ENCODE data around the gene FGF14. TPM values are rescaled to one million over a fixed set of nuclear protein-coding genes. Genes with fewer than 3 reads are reported as not detected.

Gene FGF14
- 0.10 and 0.12 TPM in 2 replicates for total RNA-seq (2014; rRNA removed; shearing (Covaris generic))

DNA sequence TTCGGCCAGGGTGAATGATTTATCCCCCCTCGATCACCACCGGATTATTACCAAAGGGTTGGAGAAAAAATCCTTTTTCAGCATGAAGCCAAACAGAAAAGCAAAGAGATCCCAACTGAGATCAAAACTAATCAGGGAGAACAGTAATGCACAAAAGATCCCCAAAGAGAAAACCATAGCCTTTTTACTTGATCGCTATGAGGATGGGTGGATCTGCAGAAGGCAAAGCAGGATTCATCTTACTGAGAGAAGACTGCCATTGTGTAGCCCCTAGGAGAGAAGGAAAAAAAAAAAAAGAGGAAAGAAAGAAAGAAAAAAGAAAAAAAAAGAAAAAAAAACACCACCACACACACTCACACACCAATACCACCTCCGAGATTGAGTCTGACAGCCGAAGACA lies at the start of gene FGF14:
Gene FGF14 (minus strand): TSS at position 283 of the 400 bp plus-strand sequence.
- no peak for DNase-seq (ENCODE audit: low read depth)

DNA sequence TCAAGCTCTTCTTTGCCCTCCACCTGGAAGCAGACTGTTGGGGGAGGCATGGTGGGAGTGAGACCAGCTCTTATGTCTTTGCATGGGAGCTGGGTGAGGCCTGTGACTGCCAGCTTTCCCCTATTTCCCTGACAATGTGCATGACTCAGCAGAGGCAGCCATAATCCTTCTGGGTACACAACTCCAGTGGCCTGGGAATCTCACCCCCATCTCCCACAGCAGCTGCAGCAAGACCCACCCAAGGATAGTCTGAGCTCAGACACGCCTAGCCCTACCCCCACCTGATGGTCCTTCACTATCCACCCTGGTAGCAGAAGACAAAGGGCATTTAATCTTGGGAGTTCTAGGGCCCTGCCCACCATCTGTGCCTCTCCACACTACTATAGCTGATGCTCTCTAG lies 41.4 kb upstream of the FGF14 start:
- no peak for DNase-seq (ENCODE audit: low read depth)

DNA sequence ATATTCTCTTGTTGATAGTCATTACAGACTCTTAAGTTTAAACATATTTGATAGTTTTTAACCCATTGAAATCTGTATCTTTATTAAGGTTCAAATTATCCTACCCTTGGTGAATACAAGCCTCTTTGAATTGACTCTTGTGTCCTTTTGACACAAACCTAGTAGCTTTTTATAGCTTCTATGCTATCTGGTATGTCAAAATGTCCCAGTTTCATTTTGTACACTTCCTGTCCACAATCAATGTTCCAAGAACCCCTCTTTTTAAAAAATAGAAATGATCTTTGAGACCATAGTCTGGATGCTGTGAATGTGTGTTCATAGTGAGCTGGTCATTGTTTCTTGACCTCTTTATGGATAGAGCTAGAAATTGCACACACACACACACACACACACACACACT lies 39.2 kb upstream of the FGF14 start:
- DNase-seq (ENCODE audit: low read depth), result no peak

DNA sequence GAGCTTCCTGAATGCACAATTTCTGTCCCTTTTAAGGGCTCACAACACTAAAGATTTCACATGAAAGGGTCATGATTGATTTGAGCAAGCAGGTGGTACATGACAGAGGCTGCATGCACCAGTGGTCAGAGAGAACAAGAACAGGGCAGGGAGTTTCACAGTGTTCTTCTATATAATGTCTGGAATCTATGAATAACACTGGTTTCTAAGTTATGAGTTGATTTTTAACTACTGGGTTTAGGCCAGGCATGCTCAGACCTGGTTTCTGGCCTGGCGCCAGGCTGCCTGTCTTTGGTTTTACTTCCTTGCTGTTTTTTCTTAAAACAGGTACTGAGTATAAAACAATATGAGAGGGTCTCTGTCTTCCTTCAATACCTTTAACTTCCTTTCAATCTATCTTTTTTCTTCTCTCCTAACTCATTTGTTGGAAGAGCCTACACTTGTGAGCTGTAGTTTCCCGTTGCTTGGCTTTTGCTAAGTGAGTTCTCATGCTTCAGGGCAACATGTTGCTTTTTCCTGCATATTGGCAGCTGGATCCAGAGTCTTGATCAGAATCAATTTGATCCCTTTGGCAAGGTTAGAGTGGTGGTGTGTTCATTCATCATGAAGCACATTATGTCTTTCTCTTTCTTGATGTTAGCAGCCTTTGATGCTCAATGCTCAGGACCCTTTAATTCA lies 38.5 kb upstream of the FGF14 start:
- no peak for DNase-seq (ENCODE audit: low read depth)

DNA sequence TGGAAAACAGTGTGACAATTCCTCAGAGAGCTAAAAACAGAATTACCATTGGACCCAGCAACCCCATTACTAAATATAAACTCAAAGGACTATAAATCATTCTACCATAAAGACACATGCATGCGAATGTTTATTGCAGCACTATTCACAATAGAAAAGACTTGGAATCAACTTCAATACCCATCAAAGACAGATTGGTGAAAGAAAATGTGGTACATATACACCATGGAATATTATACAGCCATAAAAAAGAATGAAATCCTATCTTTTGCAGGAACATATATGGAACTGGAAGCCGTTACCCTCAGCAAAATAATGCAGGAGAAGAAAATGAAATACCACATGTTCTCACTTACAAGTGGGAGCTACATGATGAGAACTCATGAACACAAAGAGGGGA lies 20.8 kb upstream of the FGF14 start:
- DNase-seq (ENCODE audit: low read depth), result no peak

DNA sequence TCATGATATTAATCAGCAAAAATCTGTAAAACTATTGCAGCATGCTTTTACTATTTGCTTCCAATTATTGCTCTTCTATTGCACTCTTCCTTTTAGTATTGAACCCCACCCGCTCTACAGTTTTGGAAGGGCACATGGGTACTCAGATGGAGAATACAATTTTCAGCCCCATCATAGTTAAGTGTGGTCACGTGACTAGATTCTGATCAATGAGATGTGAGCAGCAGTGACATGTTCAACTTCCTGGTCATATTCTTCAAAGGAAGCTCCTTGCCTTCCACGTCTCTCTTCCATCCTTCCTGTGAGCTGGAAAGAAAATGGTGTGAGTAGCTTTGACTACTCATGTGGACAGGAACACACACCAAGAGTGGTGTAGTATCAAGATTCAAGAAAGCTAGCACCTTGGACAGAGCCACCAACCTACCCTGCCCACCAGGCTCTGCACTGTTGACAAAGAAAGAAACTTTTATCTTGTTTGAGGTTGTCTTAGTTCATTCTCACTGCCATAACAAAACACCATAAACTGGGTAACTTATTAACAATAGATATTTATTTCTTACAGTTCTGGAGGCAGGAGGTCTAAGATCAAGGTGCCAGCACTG lies 3.8 kb upstream of the FGF14 start:
- no peak for DNase-seq (ENCODE audit: low read depth)

DNA sequence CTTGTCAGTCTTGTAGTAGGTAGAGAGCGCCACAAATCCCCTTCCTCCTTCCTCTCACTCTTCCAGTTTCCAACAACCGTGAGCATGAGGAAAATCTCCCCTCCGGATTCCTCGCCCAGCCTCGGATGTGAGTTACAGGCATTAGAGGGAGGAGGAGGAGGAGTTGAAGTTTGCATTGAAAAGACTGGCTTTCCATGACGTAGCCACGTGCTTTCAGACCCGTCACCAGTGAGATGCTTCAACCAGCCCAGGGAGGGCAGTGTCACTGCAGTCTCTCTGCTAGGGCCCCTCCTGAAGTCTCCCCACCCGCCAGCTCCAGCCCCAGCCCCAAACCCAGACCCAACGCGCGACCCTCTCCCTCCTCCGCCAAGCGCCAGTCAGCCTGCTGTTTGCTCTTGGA lies 442 bp upstream of the FGF14 start:
- DNase-seq (ENCODE audit: low read depth), result no peak

DNA sequence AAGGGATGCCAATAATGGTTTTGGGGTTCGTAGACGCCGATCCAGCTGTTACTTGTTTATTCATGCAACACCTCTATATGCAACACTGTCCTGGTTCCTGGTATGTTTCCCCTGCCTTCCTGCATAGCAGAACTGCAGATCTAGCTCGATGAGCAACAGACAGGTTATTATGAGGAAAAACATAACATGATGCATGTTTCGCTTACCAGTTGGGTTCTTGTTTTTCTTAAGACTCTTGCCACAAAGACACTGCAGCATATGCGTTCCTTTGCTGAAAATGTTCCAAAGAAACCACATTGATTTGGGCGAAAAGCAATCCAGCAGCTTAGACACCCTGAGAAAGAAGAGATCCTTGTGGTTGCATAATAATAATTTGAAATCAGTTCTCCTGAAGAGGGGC lies 583 bp downstream of the FGF14 start:
- DNase-seq (ENCODE audit: low read depth), result no peak

DNA sequence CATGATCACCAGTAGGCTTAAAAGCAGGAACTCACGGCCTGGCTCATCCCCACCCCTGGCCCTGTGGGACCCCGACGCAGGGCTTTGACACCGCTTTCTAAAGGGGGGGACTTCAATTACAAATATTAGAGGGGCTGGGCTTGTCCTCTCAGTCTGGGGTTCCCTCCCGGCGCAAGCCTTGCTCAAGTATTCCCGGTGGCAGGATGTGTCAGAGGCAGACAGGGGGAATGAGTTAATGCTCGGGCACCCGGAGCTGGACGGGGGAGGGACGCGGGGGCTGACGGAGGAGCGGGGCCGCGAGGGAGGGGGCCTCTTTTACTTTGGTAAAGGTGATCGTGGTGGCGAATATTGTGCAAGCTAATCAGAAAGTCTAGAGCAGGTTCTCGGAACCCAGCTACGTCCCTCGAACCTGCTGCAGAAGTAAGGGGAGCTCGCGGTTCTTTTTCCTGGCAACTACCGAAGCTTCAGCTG lies 1.1 kb downstream of the FGF14 start:
- DNase-seq (ENCODE audit: low read depth), result no peak

DNA sequence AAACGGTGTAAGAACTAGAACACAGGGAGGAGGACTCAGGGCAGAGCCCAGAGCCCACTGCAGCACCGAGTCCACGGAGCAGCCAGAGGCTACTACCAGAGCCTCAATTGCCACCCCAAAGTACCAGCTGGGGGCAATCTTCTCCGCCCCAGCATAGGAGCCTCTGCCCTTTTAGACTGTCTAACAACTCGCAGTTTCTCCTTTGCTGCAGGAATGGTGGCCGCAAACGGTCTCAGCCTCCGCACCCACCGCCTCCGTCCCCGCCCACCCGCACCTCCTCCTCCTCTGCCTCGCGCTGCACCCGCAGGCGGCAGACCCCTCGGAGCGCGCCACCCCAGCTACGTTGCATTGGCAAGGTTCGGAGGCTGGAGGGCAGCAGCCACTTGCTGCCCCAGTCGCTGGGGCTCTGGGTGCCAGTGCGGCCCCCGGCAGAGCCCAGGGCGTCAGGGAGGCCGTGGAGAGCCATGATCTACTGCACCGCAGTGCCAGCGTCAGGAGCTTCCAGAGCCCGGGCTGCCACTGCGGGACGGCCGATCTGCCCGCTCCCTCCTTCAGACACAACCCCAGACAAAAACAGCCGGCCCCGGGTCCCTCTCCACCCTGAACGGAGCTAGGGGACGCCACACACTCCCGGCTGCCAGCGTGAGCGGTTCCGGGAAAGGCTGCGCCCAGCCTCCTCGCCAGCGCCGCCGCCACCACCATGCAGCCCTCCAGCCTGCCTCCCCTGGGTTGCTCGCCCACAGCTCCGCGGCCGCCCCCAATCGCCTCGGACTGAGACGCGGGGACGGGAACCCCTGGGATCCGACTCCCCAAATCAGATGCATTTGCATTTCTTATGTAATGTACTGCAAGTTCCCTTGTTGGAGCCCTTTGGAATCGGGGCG lies 1.8 kb downstream of the FGF14 start:
- no peak for DNase-seq (ENCODE audit: low read depth)

DNA sequence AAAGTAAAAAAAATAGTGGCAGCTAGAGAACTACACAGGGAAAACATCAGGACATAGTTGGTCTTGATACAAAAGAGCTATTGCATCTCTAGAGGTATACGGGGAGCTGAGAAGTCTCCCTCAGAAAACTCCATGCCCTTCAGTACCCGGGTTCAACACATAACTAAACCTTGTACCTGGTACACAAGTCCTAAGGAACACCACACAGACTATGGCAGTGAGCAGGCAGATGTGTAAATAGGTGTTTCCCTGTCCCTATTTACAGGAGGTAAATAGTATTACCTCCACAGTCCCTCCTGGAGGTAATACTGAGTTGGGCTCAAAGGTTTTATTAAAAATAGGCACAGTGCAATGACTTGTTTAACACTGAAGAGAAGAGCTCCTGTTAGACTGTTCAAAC lies 5.9 kb downstream of the FGF14 start:
- no peak for DNase-seq (ENCODE audit: low read depth)

DNA sequence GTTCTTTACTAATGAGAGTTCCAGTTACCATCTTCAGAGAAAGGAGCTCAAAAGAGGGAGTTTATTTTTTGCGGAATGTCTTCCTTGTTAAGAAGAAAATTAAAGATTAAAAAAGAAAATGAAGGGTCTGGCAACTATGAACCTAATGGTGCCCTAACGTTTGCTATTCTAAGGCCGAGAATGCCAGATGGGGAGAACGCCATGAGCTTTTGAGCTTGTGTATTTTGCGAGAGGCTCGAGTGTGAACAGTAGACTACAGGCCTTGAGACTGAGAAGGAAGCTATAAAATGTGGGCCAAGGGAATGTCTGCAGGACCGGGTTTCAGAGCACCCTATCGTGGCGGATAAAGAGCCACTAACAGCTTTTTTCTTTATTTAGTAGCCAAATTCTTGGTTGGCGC lies 6.7 kb downstream of the FGF14 start:
- DNase-seq (ENCODE audit: low read depth), result no peak

DNA sequence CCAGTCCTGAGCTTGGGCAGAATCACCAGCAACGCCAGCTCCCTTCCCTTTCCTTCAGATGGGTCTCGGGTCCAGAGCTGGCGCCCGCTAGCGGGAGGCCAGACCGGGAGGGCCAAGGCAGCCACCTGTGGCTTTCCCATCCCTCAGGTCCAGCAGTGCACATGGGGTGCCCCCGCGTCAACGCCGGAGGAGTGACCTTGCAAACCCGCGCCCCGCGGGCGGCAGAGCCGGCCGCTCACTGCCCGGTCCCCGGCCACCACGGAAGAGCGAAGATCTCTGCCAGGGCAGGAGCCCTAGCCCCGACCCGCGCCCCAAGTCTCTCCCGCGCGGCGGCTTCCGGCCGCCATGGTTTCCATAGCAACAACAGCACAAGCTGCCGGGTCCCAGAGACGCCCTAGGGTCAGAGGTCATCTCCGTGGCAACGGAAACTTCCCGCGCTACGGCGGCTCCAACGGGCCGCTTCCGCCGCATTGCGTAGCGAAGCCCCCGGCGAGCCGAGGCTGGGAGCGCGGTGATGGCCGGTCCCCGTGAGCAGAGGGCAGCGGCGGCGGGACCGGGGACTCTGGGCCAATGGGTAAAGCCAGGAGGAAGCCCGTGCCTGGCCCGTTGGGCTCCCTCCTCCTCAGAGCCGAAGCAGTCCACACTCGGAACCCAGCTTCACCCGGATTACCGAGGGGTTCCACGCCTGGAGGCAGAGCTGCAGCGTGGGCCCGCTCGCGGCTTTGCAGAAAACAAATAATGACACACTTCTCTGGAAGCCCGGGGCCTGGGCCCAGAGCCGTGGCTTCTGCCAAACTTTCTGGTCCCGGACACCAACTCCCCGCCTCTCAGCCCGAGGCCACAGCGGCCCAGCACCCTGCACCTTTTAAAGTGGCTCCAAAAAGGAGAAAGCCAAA lies 7.4 kb downstream of the FGF14 start:
- peak; percentile 72 for DNase-seq (ENCODE audit: low read depth)

DNA sequence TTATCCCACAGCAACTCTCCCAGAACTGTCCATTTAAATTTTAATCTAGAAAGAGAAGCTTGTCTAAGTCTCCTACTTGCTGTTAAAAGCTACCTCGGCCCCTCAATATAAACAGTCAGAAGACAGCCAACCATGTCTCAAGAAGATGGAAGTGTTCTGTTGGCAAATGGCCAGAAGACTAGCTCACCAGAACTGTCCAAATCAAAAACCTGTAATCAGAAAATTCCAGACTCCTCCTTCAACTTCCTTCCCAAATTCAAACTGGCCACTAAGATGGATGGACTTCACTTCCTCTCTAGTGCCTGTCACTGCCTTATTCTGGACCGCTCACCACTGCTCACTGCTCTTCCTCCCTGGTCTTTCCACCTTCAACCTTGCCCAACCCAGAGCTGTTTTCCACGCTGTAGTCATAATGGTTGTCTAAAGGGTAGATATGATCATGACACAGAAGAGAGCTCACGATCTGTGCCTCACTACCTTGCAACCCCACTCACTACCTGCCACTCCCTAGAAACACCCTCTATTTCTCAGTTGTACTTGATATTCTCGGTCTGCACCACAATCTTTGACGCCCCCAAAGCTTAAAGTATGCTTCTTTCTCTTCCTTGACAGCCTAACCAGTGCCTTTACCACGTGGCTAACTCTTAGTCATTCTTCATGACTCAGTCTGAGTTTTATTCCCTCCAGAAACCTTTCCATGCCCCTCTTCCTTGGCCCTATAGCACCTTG lies 9.2 kb downstream of the FGF14 start:
- no peak for DNase-seq (ENCODE audit: low read depth)

DNA sequence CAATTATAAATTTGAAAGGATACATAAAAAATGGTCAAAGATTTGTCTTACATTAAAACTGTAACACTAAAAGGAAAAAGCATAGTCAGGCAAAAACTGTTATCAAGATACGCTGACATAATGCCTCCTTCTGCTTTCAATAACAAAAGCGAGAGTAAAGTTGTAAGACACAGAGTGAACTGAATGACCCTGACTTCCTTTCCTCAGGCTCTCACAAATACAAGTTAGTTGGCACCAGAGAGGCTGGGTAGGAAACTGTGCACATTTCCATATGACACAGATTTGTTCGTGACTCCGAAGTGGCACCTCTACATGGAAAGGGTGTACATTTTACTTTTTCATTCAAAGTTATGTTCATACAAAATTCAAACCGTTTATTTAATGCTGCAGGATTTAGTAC lies 15.4 kb downstream of the FGF14 start:
- DNase-seq (ENCODE audit: low read depth), result no peak

DNA sequence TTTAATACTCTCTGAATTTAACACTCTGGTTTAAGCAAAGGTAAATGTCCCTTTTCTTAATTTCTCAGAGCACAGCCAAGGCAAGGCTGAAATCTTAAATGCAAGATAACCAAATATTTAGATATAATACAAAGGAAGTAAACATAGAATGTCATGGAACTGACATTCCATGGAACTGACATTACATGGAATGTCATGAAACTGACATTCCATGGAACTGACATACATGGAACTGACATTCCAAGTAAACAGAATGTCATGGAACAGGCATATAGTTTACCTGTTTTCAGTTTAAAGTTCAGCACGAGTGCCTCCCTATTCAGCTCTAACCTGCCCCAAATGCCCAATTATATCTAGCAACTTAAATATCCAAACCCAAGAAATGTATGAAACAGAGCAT lies 21.8 kb downstream of the FGF14 start:
- DNase-seq (ENCODE audit: low read depth), result no peak

DNA sequence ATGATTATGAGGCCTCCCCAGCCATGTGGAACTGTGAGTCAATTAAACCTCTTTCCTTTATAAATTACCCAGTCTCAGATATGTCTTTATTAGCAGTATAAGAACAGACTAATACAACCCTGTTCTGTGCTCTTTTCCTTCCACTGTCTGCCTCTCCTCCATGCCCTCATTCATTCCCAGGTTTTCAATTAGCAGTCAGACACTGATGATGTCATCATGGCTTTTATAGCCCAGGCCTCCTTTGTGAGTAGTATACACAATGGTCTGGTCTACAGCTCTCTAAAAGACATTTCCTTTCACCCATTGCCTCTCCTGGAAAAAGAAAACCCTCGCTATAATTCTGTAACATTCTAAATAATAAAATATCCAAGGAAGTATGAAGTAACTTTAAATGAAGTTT lies 25.5 kb downstream of the FGF14 start:
- no peak for DNase-seq (ENCODE audit: low read depth)

DNA sequence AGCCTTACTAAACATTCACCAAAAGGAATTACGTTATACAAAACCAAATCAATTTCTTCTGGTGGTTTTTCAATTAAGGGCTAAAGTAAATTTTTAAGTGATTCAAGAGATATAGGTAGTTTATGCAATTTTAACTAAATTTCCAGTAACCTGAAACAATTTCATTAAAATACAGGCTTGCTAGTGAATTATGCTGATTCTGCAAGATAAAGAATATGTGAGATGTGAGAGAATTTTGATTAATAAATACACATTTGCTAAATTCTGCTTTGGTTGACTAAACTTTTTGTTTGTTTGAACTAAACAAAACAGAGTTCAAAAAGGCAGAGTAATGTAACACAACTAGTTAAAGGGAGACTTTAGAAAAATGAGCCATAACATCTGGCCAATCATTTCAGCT lies 27.1 kb downstream of the FGF14 start:
- no peak for DNase-seq (ENCODE audit: low read depth)

DNA sequence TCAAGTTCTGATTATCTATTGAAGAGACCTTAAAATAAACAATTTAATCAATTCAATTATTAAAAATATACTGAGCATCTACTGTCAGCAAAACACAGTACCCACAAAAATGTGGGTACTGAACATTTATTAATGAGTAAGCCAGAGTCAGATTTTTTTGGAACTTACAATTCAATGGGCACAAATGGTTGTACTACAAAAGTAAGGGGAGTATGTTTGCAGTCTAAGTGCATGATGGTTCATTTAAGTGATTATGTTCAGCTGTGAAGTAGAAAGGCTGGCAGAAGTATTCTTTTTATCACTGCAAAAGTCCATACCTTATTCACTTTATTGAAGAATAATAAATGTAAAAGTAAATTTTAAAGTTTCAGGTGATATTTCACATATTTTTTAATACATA lies 27.6 kb downstream of the FGF14 start:
- no peak for DNase-seq (ENCODE audit: low read depth)

DNA sequence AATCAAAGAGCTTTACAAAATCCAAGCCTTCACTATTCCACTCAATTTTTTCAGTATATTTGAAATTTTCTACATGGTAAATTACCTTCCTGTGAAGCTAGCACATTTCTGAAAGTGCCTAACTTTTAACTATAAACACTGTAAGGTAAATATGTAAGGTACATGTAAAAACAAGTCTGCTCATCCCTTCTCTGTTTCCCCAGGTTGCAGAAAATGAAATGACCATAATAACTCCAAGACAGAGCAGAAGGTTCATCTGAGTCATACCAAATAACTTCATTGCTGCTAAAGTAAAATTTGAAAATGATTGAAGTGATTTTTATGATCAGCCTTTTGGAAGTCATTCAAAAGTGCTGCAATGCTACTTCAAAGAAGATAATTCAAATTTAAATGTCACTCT lies 28.6 kb downstream of the FGF14 start:
- no peak for DNase-seq (ENCODE audit: low read depth)

DNA sequence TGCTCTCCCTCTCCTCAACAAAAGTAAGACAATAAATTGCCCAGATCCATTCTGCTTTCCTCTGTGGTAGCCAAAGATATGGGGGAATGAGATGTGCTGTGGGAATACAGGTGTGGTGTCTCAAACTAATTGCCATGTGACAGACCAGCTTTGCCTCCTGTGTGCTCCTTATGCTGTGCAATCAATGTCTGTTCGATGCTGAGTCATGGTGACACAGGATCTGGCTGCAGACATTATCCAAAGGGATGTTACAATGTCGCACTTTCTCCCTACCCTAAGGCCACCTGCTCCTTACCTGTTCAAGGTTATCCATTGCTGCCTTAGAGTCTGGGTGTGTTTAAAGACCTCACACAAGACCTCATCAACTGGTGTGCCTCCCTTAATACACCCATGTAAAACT lies 32.5 kb downstream of the FGF14 start:
- DNase-seq (ENCODE audit: low read depth), result peak; percentile 5
